T-helper 2 cell treated with Interferon-gamma antibody and Interleukin-4, amounts not matched to agents 100 ng/mL and 5 ng/mL, for 36 hours (primary cell): Measurements from ENCODE around the gene TWIST2. TPM values are rescaled to one million over a fixed set of nuclear protein-coding genes. Genes with fewer than 3 reads are reported as not detected.

Experiments used
- intact Hi-C: fragments of 100-400 bp; cut with micrococcal nuclease; formaldehyde crosslinking; loops from one replicate; pipeline ENCODE4 v1.15.1; 2023
- total RNA-seq: library from RNA; stranded (reverse); gene quantifications from 2 replicates; pipeline ENCODE4 v1.2.3, GENCODE V29; 2022

Gene TWIST2
- total RNA-seq, 1 donor from 2014 or later: not detected

DNA sequence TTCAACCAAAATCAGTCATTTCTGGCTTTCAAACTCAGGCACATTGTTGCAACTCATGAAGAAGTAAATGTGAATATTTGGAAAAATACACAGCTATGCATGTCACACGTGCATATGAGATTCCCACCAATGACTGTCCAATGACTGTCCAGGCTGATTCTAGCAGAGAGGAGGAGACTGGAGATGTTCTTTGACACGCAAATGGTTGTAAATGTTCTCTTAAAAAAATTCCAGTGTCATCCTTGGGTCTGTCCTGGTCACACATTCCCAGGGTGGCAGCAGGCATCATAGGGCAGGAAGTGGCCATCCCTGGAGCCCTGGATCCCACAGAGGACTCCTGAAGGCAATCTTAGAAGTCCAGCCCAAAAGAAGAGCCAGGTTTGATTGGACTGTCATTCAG lies 40.9 kb downstream of the TWIST2 start:
- intact Hi-C loops: no loop called here

GRCh38 chr2:238890131-238890530 lies 42.2 kb downstream of the TWIST2 start:
- intact Hi-C loops: no loop called here

DNA sequence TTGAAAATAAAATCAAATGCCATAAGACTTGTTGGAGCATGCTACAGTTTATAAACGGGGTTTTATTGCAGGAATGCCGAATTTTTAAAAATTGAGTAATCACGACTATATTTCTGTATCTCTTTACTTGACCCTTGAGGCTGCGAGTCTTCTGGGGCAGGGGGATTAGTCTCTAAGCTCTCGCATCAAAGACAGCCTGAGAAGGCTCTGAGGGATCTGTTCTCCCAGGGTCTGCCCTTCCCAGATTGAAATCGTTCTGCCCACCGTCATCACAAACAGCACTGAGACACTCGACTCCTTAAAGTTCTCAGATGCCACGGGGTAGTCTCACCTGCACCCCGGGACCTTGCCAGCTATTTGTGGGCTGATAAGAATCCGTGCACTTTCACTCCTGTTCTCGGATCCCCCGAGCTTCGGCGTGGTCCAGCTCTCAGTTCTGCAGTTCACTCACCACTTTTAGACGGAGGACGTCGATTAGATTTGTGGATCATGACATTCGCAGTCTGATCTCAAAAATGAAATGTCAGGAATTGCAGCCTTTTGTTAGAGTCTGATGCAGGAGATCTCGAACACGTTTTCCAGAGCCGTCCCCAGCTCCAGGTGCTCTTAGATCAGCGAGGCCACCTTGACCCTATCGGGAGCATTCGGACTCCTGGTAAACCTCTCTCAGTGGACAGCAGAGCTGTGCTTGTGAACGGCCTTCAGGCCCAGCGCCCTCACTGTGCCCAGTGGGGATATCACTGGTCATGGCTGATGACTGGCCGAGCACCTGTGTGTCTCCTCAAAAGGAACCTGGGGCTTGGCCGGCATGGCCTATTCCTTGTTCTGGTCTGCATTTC lies 43.0 kb downstream of the TWIST2 start:
- intact Hi-C loops: no loop called here

DNA sequence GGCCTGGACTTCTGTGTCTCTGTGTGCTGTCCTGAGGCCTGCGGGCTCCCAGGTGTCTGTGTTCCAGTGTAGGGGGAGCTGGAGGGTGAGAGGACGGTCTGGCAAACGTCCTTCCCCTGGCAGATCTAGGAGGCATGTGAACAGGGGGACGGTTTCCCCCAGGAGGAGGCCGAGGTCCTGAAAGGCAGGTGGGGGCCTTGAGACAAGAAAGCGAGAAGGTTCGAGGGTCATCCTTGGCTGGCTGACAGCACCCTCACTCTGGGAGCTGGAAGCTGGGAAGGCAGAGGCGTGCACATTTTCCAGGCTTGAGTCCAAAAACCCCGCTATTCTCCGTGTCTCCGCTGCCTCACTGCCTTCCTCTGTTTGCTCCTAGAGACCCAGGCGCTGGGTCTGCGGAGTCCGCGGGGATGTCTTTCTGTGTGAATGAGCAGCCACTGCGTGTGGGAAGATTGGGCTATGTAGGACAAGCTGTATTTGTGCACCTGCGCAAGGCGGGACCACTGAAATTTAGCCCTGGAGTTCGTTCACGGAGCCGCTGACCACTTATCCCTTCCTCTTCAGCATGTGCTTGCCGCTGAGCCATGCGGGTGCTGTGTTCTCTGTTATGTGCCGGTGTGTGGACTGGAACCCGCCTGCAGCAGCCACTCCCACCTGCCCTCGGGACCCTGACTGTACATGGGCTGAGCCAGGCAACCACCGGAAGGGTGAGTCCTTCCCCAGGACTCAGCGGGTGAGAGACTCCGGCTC lies 43.7 kb downstream of the TWIST2 start:
- intact Hi-C loops: no loop called here

GRCh38 chr2:238892204-238892500 lies 44.3 kb downstream of the TWIST2 start:
- intact Hi-C loops: no loop called here

- intact Hi-C loops: no loop called here
These were observed 44.9 kb downstream of the TWIST2 start for GRCh38 chr2:238892796-238893195.

DNA sequence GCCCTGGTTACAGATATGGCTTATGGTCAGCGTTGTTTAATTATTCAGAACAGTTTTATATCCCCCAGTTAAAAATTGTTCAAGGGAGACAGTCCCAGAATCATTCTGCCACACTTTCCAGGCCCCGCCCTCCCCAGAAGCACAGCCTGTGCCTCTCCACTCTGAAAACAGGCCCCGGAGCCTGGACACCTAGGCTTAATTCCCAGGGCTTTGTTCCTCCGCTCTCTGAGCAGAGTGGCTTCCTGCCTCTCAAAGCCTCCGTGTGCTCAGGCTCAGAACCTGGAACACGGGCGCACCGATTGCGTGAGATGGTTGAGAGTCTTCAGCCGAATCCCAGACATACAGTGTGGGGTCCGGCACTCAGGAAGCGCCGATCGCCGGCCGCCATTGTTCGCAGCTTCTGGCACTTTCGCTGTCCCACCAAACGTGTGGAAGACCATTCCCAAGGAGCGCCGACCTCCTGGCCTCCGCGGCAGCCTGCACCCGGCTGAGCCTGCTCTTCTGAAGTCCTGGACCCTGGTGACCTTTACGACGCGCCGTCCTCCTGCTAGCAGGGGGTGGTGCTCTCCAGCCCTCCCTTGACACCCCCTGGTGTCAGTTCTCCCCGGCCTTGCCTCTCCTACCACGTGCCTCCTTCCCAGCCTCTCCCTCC lies 45.6 kb downstream of the TWIST2 start:
- intact Hi-C loops: no loop called here

DNA sequence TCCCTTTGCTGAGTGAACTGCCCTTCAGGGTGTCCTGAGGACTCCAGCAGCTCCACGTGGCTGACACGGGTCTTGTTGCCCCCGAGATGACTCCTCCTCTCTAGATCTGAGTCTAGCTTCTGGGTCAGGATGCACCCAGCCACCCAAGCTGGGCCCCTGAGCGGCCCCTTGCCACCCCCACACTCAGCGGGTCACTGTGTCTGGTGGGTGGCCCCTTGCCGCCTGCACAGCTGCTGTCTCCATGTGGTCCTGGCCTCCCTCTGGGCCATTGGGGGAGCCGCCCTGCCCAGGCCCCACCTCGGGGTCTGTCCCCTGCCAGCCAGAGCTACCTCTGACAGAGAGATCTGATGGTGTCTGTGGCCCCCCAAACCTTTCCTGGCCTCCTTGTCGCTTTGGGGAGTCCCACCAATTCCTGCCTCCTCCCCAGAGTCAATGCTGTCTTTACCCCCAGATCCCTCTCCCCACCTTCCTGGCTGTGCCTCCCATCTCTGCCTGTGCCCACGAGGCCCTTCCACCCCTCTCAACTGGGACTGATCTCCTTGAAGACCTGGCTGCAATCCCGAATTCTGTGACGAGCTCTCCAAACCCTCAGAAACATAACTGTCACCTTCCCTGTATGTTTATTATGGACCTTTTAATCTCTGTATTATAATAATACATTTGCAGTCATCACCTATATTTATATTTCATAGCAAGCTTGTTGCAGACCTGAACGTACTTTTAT lies 46.5 kb downstream of the TWIST2 start:
- intact Hi-C loops: no loop called here

- intact Hi-C loops: no loop called here
These were observed 47.0 kb downstream of the TWIST2 start for GRCh38 chr2:238894950-238895298.

GRCh38 chr2:238895361-238895882 lies 47.5 kb downstream of the TWIST2 start:
- intact Hi-C loops: no loop called here

DNA sequence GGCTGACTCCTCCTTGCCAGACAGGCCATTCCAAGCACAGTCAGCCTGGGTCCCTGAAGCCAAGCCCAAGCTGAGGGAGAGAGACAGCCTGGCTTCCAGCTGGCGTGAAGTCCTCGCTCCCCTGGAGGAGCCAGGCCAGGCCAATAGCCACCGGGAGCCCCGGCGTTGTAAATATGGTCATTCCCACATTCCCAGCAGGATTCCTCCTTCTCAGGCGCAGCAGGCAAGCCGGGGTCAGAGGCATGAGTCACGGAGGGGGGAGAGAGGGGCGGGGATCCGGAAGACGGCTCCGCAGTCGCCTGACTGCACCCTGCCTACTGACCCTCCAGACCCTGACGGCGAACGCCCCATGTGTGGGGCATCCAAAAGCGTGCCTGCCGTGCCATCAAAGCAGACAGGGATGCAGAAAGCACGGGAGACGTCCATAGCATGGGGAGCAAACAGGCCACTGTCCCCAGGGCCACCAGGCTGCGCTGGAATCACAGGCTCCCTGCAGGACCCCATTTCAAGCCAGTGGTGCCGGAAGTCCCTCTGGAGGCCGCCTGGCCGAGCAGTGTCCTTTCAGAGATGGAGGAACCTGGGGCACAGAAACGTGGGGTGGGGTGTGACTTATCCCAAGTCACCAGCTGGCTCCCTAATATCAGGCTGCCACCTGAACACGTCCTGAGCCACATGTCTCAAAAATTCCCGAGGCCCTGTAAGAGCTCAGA lies 48.2 kb downstream of the TWIST2 start:
- intact Hi-C loops: no loop called here

GRCh38 chr2:238896641-238897040 lies 48.8 kb downstream of the TWIST2 start:
- intact Hi-C loops: no loop called here

GRCh38 chr2:238897122-238897880 lies 49.4 kb downstream of the TWIST2 start:
- intact Hi-C loops: no loop called here

GRCh38 chr2:238897911-238898311 lies 50.0 kb downstream of the TWIST2 start:
- intact Hi-C loops: no loop called here

DNA sequence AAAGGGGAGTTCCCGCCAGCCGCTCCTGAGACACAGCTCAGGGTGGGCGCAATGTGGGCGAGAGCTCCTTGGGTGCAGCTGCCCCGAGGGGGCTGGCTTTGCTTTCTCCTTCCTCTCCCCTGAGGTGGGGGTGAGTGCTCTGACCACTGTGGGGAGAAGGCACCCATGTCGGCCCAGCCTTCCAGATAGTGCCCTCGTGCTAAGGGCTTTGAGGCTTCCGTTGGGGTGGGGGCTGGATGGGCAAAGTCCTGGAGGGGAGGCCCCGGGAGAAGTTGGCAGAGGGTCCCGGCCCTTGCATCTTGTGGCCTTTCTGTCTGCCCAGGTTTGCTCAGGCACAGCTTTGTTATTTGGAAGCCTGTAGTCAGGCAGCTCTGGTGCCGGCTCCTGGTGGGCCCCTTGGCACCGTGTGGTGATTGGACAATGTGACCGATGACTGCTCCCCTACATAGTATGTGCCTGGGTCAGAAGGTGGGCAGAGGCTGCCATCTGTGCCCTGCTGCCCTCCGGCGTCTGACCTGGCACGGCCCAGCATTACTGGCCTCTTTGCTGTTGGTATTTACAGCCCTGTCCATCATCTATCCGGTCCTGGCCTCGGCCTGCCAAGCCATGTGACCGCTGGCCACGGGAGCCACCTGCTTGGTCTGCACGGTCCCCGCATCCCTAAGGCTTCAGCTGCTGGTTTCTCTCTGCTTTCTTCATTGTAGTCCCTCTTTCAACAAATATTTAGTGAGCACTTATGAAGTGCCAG lies 50.8 kb downstream of the TWIST2 start:
- intact Hi-C loops: no loop called here

DNA sequence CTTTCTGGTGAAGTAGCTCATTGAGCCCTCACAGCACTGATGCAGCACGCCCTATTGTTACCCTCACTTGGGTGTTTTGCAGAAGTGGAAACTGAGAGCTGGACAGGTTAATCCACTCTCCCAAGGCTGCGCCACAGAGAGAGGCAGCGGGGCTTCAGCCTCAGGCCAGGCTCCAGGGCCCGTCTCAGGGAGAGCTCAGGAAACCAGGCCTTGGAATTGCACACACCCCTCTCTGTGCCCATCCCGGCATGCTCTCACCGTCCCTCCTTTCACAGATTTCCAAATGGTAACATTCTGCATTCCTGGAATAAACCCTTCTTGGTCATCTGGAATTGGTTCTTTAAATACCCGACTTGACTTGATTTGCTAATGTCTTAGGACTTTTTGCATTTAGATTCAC lies 51.5 kb downstream of the TWIST2 start:
- intact Hi-C loops: no loop called here

DNA sequence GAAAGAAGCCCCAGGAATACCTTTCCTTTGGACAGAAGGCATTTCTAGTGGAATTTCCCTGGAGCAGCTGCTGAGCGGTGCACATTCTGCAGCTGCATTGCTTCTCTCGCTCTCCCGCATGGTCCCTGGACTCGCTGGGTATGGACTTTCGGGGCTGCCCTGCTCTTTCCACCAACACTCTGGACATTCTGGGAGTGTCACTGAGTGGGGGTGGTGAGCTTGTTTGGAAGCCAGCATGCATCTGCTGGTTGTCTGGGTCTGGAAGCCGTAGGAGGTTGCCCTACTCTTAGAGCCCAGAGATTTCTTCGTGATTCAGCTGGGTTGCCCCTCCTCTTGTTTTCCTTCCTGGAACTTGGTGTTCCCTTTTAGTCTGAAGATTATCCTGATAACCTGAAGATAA lies 52.6 kb downstream of the TWIST2 start:
- intact Hi-C loops: no loop called here

- intact Hi-C loops: no loop called here
These were observed 53.7 kb downstream of the TWIST2 start for GRCh38 chr2:238901461-238902057.

- intact Hi-C loops: no loop called here
These were observed 54.4 kb downstream of the TWIST2 start for GRCh38 chr2:238902285-238902684.
